ENCODE results near the gene EXOC6B.

EXOC6B gene

DNA sequence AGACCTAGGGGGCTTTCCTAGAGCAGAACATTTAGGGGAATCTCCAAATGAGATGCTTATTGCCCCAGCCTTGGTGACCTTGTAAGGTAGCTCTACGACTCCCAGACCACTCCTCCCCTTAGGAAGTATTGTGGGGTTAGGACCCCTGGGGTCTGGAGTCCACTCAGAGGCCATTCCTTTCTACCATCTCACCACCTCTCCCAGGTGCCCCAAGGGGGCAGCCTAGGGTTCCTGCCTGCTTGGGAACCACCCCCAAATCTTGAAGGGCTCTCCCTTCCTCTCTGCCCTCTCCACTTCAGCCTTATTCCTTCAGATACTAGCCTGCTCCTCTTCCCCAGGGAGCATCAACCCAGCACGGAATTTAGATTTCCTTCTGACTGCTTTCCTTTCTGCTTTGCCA lies 17.5 kb upstream of the EXOC6B start:
- TF ChIP-seq, protein P1, sequence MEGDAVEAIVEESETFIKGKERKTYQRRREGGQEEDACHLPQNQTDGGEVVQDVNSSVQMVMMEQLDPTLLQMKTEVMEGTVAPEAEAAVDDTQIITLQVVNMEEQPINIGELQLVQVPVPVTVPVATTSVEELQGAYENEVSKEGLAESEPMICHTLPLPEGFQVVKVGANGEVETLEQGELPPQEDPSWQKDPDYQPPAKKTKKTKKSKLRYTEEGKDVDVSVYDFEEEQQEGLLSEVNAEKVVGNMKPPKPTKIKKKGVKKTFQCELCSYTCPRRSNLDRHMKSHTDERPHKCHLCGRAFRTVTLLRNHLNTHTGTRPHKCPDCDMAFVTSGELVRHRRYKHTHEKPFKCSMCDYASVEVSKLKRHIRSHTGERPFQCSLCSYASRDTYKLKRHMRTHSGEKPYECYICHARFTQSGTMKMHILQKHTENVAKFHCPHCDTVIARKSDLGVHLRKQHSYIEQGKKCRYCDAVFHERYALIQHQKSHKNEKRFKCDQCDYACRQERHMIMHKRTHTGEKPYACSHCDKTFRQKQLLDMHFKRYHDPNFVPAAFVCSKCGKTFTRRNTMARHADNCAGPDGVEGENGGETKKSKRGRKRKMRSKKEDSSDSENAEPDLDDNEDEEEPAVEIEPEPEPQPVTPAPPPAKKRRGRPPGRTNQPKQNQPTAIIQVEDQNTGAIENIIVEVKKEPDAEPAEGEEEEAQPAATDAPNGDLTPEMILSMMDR (conservative IDR thresholded peaks at IDR 0.05; ENCODE audit: low read length) = no peak
- no peak overlapping the region for H3K4me3 ChIP-seq (ENCODE audit: low read length)
- DNase-seq (ENCODE audit: low read depth) = no peak

DNA sequence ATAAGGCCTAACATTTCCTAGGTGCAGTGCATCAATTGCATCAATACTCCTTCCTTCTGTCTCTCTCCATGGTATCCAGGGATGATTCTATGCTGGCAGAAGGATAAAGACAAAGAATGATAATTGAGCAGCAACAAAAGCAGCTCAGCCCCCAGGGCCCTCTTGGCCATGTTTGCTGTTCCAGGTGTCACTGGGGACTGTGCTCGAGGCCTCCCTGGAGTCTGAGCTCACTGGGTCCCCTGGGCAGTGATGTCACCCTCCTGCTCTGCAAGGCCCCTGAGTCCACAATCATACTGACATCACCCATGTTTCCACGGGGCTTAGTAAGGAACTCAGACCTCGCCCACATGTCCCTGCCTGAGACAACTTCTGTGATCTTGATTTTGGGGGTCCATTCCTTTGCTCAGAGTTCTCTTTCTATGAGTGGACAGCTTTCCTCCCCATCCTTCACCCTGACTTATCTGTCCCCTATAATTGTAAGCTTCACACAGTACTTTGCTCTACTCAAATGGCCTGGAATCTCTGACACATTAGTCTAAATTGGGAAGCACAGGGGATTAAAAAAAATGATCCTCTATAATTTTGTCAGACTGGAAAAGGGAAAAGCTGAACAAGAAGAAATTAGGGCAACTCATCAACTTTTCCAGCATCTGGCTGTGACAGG lies 15.8 kb upstream of the EXOC6B start:
- no peak overlapping the region for H3K4me3 ChIP-seq (ENCODE audit: low read length)
- TF ChIP-seq, protein P1 (conservative IDR thresholded peaks at IDR 0.05; ENCODE audit: low read length) = no peak
- no peak for DNase-seq (ENCODE audit: low read depth)

DNA sequence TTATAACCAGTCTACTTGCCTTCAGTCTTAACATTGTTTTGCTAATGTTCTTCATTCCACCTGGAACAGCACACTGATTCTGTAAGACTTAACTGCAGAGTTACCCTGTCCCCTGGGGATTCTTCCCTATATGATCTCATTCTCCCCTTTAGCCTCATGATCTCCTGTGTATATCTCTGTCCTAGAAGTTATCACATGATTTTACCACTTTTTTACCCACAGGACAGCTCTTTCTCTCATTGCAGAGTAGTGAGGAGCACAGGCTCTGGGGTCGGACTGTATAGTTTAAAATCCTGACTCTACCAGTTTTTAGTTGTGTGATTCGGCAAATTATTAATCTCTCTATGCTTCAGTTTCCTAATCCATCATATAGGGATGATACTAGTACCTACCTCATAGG lies 14.2 kb upstream of the EXOC6B start:
- no peak for DNase-seq (ENCODE audit: low read depth)
- TF ChIP-seq, protein P1 (conservative IDR thresholded peaks at IDR 0.05; ENCODE audit: low read length) = no peak
- no peak overlapping the region for H3K4me3 ChIP-seq (ENCODE audit: low read length)

DNA sequence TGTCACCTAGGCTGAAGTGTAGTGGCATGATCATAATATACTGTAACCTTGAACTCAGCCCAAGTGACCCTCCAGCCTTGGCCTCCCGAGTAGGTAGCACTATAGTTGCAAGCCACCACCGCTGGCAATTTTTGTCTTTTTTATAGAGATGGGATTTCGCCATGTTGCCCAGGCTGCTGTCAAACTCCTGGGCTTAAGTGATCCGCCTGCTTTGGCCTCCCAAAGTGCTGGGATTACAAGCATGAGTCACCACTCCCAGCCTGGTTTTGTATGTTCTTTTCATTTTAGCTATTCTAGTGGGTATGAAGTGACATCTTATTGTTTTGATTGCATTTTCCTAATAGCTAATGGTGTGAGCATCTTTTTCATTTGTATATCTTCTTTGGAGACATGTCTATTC lies 11.3 kb upstream of the EXOC6B start:
- TF ChIP-seq, protein P1 (conservative IDR thresholded peaks at IDR 0.05; ENCODE audit: low read length) = no peak
- peak; percentile 15 for DNase-seq (ENCODE audit: low read depth)
- no peak overlapping the region for H3K4me3 ChIP-seq (ENCODE audit: low read length)

DNA sequence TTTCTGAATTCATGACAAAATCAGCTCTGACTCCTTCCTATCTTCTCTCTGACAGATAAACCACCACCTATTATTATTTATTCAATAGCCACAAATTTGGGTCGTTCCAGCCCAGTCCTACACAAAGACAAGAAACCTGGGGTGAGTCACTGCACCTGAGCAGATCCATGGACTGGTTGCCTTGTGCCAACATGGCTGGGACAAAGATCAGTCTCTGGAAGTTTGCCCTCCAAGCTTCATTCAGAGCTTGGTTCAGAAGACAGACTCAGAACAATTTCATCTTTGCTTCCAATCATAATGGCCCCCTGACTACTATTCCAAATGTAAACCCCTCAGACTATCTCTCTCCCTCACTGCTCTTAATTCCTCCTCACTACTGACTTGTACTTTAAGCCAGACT lies 9.6 kb upstream of the EXOC6B start:
- TF ChIP-seq, protein P1 (conservative IDR thresholded peaks at IDR 0.05; ENCODE audit: low read length) = no peak
- no peak overlapping the region for H3K4me3 ChIP-seq (ENCODE audit: low read length)
- DNase-seq (ENCODE audit: low read depth) = no peak

DNA sequence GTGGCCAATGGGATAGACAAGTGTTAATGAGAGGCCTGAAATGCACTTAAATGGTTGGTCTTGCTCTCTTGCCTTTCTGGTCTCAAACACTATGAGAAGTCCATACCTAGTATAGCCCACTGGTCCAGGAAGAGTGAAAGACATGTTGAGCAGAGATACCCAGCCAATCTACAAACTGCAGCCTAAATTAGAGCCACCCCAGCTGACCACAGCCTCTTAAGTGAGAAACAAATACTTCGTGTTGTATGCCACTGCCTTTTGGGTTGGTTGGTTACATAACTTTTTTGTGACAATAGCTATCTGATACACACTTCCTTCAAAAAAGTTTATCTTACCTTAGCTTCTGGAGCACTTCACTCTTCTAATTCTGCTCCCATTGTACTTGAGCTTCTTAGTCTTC lies 8.8 kb upstream of the EXOC6B start:
- H3K4me3 ChIP-seq (ENCODE audit: low read length) = no peak overlapping the region
- TF ChIP-seq, protein P1 (conservative IDR thresholded peaks at IDR 0.05; ENCODE audit: low read length) = no peak
- no peak for DNase-seq (ENCODE audit: low read depth)

DNA sequence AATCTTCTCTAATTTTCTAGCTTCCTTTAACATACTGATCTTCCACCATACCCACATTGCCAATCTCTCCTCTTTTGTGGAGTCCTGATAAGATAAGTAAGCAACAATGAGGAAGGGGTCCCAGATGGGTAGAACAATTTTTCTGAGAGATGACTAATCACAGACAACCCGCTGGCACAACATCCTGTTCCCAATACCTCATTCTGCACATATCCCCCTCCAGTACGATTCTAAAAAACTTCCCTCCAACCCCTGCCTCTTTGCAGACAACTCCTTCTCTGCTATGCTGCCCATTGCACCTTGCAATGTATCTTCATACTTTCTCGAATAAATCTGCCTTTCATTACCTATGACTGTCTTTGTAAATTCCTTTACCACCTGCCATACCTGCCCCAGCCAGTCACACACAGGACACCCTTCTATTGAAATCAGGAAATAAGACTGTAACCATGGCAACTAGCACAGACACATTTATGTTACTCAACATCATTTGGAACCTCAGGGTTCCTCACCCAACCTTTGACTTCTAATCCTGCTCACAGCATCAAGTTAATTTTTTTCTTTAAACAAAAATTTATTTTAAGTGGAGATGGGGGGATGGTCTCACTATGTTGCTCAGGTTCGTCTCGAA lies 7.4 kb upstream of the EXOC6B start:
- no peak for DNase-seq (ENCODE audit: low read depth)
- H3K4me3 ChIP-seq (ENCODE audit: low read length) = no peak overlapping the region
- TF ChIP-seq, protein P1 (conservative IDR thresholded peaks at IDR 0.05; ENCODE audit: low read length) = no peak

All from AG10803 (cell line).